MM.1S (cell line): ENCODE measurements around the gene FOS.

ENCODE experiments used
- DNase-seq: peaks from one replicate; pipeline ENCODE4 v3.0.0-alpha.2; 2015
- H2AFZ ChIP-seq: fragments of 300-600 bp; sonication (generic); 2 replicates; pipeline ENCODE4 v1.6.0; 2016; ENCODE audit warnings: antibody characterized with exemption, low read length
- H3F3A ChIP-seq: fragments of 300-600 bp; sonication (generic); 2 replicates; pipeline ENCODE4 v1.6.1; 2016; ENCODE audit warnings: mild to moderate bottlenecking, antibody characterized with exemption, low read length, moderate library complexity, mixed read lengths; ENCODE audit not compliant: insufficient read depth
- H3K27ac ChIP-seq: fragments of 300-600 bp; sonication (generic); 2 replicates; pipeline ENCODE4 v1.5.1; 2016; ENCODE audit warnings: mild to moderate bottlenecking, low read length
- H3K27me3 ChIP-seq: fragments of 300-600 bp; sonication (generic); replicated peaks from 2 replicates; pipeline ENCODE4 v1.6.0; 2016; ENCODE audit warnings: low read length; ENCODE audit not compliant: insufficient read depth
- H3K36me3 ChIP-seq: fragments of 300-600 bp; sonication (generic); replicated peaks from 2 replicates; pipeline ENCODE4 v1.6.1; 2016; ENCODE audit warnings: mild to moderate bottlenecking, low read length, mixed read lengths; ENCODE audit not compliant: insufficient read depth
- H3K4me1 ChIP-seq: fragments of 300-600 bp; sonication (generic); 2 replicates; pipeline ENCODE4 v1.6.1; 2016; ENCODE audit warnings: low read length, mixed read lengths
- H3K4me2 ChIP-seq: fragments of 300-600 bp; sonication (generic); 2 replicates; pipeline ENCODE4 v1.6.0; 2016; ENCODE audit warnings: low read depth, low read length
- H3K4me3 ChIP-seq: fragments of 300-600 bp; sonication (generic); 2 replicates; pipeline ENCODE4 v1.5.1; 2016; ENCODE audit warnings: low read length, mixed read lengths
- H3K79me2 ChIP-seq: fragments of 300-600 bp; sonication (generic); 2 replicates; pipeline ENCODE4 v1.6.1; 2016; ENCODE audit warnings: mixed run types, low read length, mixed read lengths
- H3K9ac ChIP-seq: fragments of 300-600 bp; sonication (generic); 2 replicates; pipeline ENCODE4 v1.6.1; 2016; ENCODE audit warnings: low read length, mixed read lengths
- H3K9me2 ChIP-seq: fragments of 300-600 bp; sonication (generic); replicated peaks from 2 replicates; pipeline ENCODE4 v1.6.1; 2016; ENCODE audit warnings: mild to moderate bottlenecking, low read length, mixed read lengths; ENCODE audit not compliant: insufficient read depth
- H3K9me3 ChIP-seq: fragments of 300-600 bp; sonication (generic); replicated peaks from 2 replicates; pipeline ENCODE4 v1.6.1; 2016; ENCODE audit warnings: mild to moderate bottlenecking, low read length, mixed read lengths; ENCODE audit not compliant: insufficient read depth
- H4K20me1 ChIP-seq: fragments of 300-600 bp; sonication (generic); 2 replicates; pipeline ENCODE4 v1.6.1; 2016; ENCODE audit warnings: mild to moderate bottlenecking, low read length, moderate library complexity, mixed read lengths; ENCODE audit not compliant: insufficient read depth
- CTCF ChIP-seq: fragments of 300-600 bp; sonication (generic); IDR thresholded peaks from 2 replicates; pipeline ENCODE4 v1.5.1; 2016; ENCODE audit warnings: antibody characterized with exemption, low read length, mixed read lengths
- EZH2 ChIP-seq: fragments of 300-600 bp; sonication (generic); optimal IDR thresholded peaks from 2 replicates; pipeline ENCODE3; 2017; ENCODE audit warnings: low read depth, mild to moderate bottlenecking, antibody characterized with exemption, low read length, mixed read lengths
- EZH2phosphoT487 ChIP-seq: fragments of 300-600 bp; sonication (generic); IDR thresholded peaks from 2 replicates; pipeline ENCODE4 v1.6.1; 2018; ENCODE audit warnings: antibody characterized with exemption, low read length

The FOS gene

GRCh38 chr14:75292886-75293285 lies 14.3 kb downstream of the FOS start:
- Histone ChIP-seq H2AFZ (no peak overlapping the region), H3K27me3 (no peaks in the 10 kb centered on the region), H3K9ac (no peak overlapping the region), H3K27ac (no peak overlapping the region), H3K4me1 (no peaks in the 10 kb centered on the region), H3K4me2 (no peak overlapping the region), H3K4me3 (no peak overlapping the region), H3K36me3 (no peaks in the 10 kb centered on the region), H4K20me1 (no peaks in the 10 kb centered on the region), H3K9me2 (no peaks in the 10 kb centered on the region), H3K9me3 (no peaks in the 10 kb centered on the region), H3F3A (0 out of 2 replicates have a peak, but pooled peaks cover 4% of the 10 kb centered on the region), H3K79me2 (no peaks in the 10 kb centered on the region)
- DNase-seq = no peak
- TF ChIP-seq CTCF (no peak), EZH2phosphoT487 (no peak), EZH2 (no peak)

- H3K4me1 ChIP-seq = no peaks in the 10 kb centered on the region
- peak overlapping the region; percentile 96 for H3K4me2 ChIP-seq
- no peaks in the 10 kb centered on the region for H3K79me2 ChIP-seq
- H2AFZ ChIP-seq = 0 out of 2 replicates have a peak overlapping the region, but pooled peaks have one; percentile 38
- H3K36me3 ChIP-seq = no peaks in the 10 kb centered on the region
- H4K20me1 ChIP-seq = no peaks in the 10 kb centered on the region
- H3K9ac ChIP-seq = peak overlapping the region; percentile 85
- peak overlapping the region; percentile 68 for H3K4me3 ChIP-seq
- H3K9me2 ChIP-seq = no peaks in the 10 kb centered on the region
- H3F3A ChIP-seq = 0 out of 2 replicates have a peak, but pooled peaks cover 4% of the 10 kb centered on the region
- TF ChIP-seq EZH2phosphoT487 = no peak
- no peak for TF ChIP-seq CTCF
- TF ChIP-seq EZH2 = no peak
- peak overlapping the region; percentile 41; the same call in 1 of the 2 replicates for H3K27ac ChIP-seq
- no peaks in the 10 kb centered on the region for H3K27me3 ChIP-seq
- DNase-seq = peak; percentile 80
- no peaks in the 10 kb centered on the region for H3K9me3 ChIP-seq
These were observed 15.5 kb downstream of the FOS start for GRCh38 chr14:75293920-75294648.

GRCh38 chr14:75294649-75295033 lies 16.0 kb downstream of the FOS start:
- H3F3A ChIP-seq = 0 out of 2 replicates have a peak, but pooled peaks cover 4% of the 10 kb centered on the region
- H2AFZ ChIP-seq = 0 out of 2 replicates have a peak overlapping the region, but pooled peaks have one; percentile 23
- no peaks in the 10 kb centered on the region for H3K79me2 ChIP-seq
- H3K36me3 ChIP-seq = no peaks in the 10 kb centered on the region
- no peaks in the 10 kb centered on the region for H3K9me3 ChIP-seq
- peak overlapping the region; percentile 68 for H3K4me3 ChIP-seq
- no peak for TF ChIP-seq EZH2
- no peak for TF ChIP-seq EZH2phosphoT487
- no peak for TF ChIP-seq CTCF
- no peaks in the 10 kb centered on the region for H3K27me3 ChIP-seq
- DNase-seq = no peak
- H3K9me2 ChIP-seq = no peaks in the 10 kb centered on the region
- H3K27ac ChIP-seq = peak overlapping the region; percentile 23; the same call in 1 of the 2 replicates
- no peaks in the 10 kb centered on the region for H3K4me1 ChIP-seq
- H3K4me2 ChIP-seq = peak overlapping the region; percentile 96
- H4K20me1 ChIP-seq = no peaks in the 10 kb centered on the region
- H3K9ac ChIP-seq = peak overlapping the region; percentile 85
